Suprapubic skin (tissue), 4 donors: ENCODE data around the gene SPECC1L. TPM values are rescaled to one million over a fixed set of nuclear protein-coding genes. Genes with fewer than 3 reads are reported as not detected.

Experiments
- DNase-seq, 2 donors: peaks; one replicate each; pipeline ENCODE4 v3.0.0-alpha.2; 2019; ENCODE audit warnings: low spot score in 2 of 2
- H3K27ac ChIP-seq: fragments of 200-600 bp; sonication (generic); one replicate; pipeline ENCODE4 v1.5.1; 2019
- H3K27me3 ChIP-seq: fragments of 200-600 bp; sonication (generic); one replicate; pipeline ENCODE4 v1.5.1; 2019
- H3K36me3 ChIP-seq: fragments of 200-600 bp; sonication (generic); one replicate; pipeline ENCODE4 v1.5.1; 2019
- H3K4me1 ChIP-seq: fragments of 200-600 bp; sonication (generic); one replicate; pipeline ENCODE4 v1.5.1; 2019
- H3K4me3 ChIP-seq: fragments of 200-600 bp; sonication (generic); one replicate; pipeline ENCODE4 v1.5.1; 2019; ENCODE audit warnings: mild to moderate bottlenecking
- H3K9me3 ChIP-seq: fragments of 200-600 bp; sonication (generic); one replicate; pipeline ENCODE4 v1.5.1; 2019
- EP300 ChIP-seq: sonication (generic); formaldehyde crosslinking; IDR thresholded peaks from one replicate; pipeline ENCODE4 v1.6.1; 2017; ENCODE audit warnings: antibody characterized with exemption
- POLR2A ChIP-seq, 2 donors: fragments of 450-650 bp; IDR thresholded peaks; one replicate each; pipeline ENCODE4 v1.6.1; 2017; ENCODE audit warnings: antibody characterized with exemption in 2 of 2, mild to moderate bottlenecking in 2 of 2, moderate library complexity in 2 of 2
- POLR2AphosphoS5 ChIP-seq, 3 donors: sonication (generic); formaldehyde crosslinking; IDR thresholded peaks; one replicate each; pipeline ENCODE4 v1.6.1; 2017; ENCODE audit warnings: antibody characterized with exemption in 3 of 3
- WGBS: methylation state at CpG from one replicate; pipeline ENCODE4 v1.1.5; 2018; 5-methylcytosine and 5-hydroxymethylcytosine counted together
- total RNA-seq, 4 donors: library from RNA; depleted of rRNA; stranded (reverse); fragments of >200 nt; gene quantifications; one replicate each; pipeline ENCODE4 v1.1.0, GENCODE V29; 2016
- TF ChIP-seq, protein P1 (sequence below), 2 donors: fragments of 200-600 bp in 1 of 2; fragments of 450-650 bp in 1 of 2; sonication (generic) in 1 of 2; IDR thresholded peaks; one replicate each; pipeline ENCODE4 v1.5.1; 2016 to 2019; ENCODE audit warnings: antibody characterized with exemption in 2 of 2, mild to moderate bottlenecking in 1 of 2, moderate library complexity in 1 of 2

SPECC1L gene
- total RNA-seq, 4 donors from 2014 or later = 15.7 to 28.5 (median 21.4) TPM

DNA sequence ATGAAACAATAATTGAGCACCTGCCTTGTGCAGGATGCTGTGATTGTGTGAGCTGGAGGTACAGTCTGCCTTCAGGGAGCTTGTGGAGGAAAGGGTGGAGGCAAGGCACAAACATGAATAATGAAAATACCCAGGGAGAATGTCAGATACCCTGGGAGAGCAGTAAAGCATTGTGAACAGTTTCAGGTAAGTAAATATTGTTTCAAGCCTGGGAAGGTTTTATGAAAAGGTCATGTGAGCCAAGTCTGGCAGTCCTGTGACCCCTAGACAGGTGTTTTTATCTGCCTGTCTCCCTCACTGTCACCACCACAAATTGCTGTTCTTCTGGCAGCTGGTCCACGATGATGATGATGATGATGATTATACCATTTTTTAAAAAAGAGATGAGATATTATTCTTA, 32.0 kb downstream of the SPECC1L start:
- Histone ChIP-seq H3K4me1 (peaks cover 43% of the 10 kb centered on the region), H3K4me3 (no peak overlapping the region), H3K9me3 (no peaks in the 10 kb centered on the region), H3K36me3 (peaks cover 5% of the 10 kb centered on the region), H3K27ac (peak overlapping the region; percentile 79), H3K27me3 (no peaks in the 10 kb centered on the region)
- WGBS = 70% methylated on average over 1 of the region's 1 CpG
- no peak for TF ChIP-seq EP300
- TF ChIP-seq, protein P1, sequence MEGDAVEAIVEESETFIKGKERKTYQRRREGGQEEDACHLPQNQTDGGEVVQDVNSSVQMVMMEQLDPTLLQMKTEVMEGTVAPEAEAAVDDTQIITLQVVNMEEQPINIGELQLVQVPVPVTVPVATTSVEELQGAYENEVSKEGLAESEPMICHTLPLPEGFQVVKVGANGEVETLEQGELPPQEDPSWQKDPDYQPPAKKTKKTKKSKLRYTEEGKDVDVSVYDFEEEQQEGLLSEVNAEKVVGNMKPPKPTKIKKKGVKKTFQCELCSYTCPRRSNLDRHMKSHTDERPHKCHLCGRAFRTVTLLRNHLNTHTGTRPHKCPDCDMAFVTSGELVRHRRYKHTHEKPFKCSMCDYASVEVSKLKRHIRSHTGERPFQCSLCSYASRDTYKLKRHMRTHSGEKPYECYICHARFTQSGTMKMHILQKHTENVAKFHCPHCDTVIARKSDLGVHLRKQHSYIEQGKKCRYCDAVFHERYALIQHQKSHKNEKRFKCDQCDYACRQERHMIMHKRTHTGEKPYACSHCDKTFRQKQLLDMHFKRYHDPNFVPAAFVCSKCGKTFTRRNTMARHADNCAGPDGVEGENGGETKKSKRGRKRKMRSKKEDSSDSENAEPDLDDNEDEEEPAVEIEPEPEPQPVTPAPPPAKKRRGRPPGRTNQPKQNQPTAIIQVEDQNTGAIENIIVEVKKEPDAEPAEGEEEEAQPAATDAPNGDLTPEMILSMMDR (IDR thresholded peaks at IDR 0.05) = no peak
- no peak for TF ChIP-seq POLR2A (IDR thresholded peaks at IDR 0.05)
- TF ChIP-seq POLR2AphosphoS5 (IDR thresholded peaks at IDR 0.05) = no peak
- DNase-seq = no peak

DNA sequence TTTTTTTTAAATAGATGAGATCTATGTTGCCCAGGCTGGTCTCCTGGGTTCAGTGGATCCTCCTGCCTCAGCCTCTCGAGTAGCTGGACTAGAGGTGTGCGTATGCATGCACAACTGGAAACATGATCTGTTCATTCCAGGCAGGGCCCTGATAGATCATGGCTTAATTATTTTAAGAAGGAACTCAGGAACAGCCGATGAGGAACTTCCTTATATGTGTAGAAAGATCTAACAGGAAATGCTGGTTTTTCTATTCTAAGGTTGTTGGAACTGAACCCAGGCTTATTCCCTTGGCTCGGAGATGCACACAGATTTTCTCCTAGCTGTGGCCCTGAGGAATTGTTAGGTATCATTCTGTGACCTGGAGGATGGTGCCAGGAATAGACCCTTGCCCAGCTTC, 32.4 kb downstream of the SPECC1L start:
- H3K4me1 ChIP-seq = peaks cover 43% of the 10 kb centered on the region
- H3K9me3 ChIP-seq = no peaks in the 10 kb centered on the region
- no peaks in the 10 kb centered on the region for H3K27me3 ChIP-seq
- TF ChIP-seq, protein P1 (IDR thresholded peaks at IDR 0.05) = no peak
- TF ChIP-seq EP300 = no peak
- TF ChIP-seq POLR2AphosphoS5 (IDR thresholded peaks at IDR 0.05) = no peak
- no peak for TF ChIP-seq POLR2A (IDR thresholded peaks at IDR 0.05)
- no peak for DNase-seq
- WGBS = 37% methylated on average over 4 of the region's 4 CpGs
- peak overlapping the region; percentile 79 for H3K27ac ChIP-seq
- no peak overlapping the region for H3K4me3 ChIP-seq
- peaks cover 5% of the 10 kb centered on the region for H3K36me3 ChIP-seq

DNA sequence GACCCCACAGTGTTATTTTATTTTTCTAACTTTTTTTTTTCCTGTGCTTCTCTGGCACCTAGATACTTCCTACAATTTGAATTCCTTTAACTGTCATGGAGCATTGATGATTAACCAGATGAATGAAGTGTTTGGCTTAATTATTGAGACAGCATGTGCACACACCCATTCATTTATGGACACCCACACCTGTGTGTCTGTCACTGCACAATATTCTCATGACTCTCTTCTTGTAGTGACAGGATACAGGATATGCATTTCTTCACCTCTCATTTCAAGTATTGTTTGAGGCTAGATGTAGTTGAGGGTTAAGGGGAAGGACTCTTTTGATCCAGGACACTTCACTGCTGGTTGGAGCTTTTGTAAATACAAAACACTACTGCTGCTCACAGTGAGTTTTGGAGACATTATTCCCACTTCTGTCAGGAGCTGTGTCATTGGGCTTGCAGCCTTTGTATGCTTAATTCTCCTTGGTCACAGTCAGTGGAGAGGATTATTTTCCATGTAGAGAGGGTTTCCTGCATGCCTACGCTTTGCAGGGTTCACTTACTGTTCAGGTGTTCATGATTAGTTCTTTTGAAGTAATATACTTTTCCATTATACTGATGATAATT, 33.5 kb downstream of the SPECC1L start:
- WGBS = 96% methylated on average over 1 of the region's 1 CpG
- no peak for TF ChIP-seq POLR2AphosphoS5 (IDR thresholded peaks at IDR 0.05)
- TF ChIP-seq, protein P1 (IDR thresholded peaks at IDR 0.05) = no peak
- no peak for TF ChIP-seq EP300
- TF ChIP-seq POLR2A (IDR thresholded peaks at IDR 0.05) = no peak
- Histone ChIP-seq H3K4me1 (peaks cover 43% of the 10 kb centered on the region), H3K27ac (peak overlapping the region; percentile 79), H3K27me3 (no peaks in the 10 kb centered on the region), H3K36me3 (peaks cover 5% of the 10 kb centered on the region), H3K4me3 (no peak overlapping the region), H3K9me3 (no peaks in the 10 kb centered on the region)
- DNase-seq = no peak

DNA sequence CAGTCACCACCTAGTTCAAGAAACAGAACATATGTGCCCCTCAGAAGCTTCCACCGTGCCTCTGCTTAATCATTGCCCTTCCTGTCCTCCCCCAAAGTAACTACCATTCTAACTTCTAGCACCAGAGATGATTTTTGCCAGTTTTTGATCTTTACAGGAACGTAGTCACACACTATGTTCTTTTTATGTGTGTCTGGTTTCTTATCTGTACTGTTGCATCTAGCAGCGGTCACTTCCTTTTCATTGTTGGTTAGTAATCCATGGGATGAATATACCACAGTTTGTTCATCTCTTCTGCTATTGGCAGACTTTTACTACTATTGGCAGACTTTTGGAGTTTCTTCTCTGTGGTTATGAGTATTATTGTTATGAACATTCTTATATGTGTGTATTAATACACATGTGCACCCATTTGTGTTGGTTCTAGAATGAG, 34.6 kb downstream of the SPECC1L start:
- H3K4me3 ChIP-seq = no peak overlapping the region
- peaks cover 6% of the 10 kb centered on the region for H3K36me3 ChIP-seq
- peaks cover 43% of the 10 kb centered on the region for H3K4me1 ChIP-seq
- DNase-seq = no peak
- peak overlapping the region; percentile 79 for H3K27ac ChIP-seq
- TF ChIP-seq POLR2AphosphoS5 (IDR thresholded peaks at IDR 0.05) (no peak), POLR2A (IDR thresholded peaks at IDR 0.05) (no peak), EP300 (no peak)
- TF ChIP-seq, protein P1 (IDR thresholded peaks at IDR 0.05) = no peak
- no peaks in the 10 kb centered on the region for H3K9me3 ChIP-seq
- no peaks in the 10 kb centered on the region for H3K27me3 ChIP-seq
- WGBS = 67% methylated on average over 3 of the region's 3 CpGs

DNA sequence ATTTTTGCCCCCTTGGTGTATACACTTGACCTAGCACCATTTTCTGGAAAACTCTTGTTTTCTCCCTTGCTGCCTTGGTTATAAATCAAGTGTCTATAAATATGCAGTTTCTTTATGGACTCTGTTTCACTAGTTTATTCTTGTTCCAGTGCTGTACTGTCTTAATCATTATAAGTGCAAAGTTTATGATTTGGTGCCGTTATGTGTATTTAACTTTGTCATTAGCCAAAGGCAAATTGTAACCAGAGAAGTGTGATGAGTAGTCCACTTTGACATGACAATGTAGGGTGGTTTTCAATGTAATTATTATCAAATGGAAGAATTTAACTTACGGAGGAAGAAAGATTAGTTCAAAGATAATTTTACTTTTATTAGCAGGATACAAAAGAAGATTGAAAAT, 40.3 kb downstream of the SPECC1L start:
- TF ChIP-seq POLR2A (IDR thresholded peaks at IDR 0.05) (no peak), EP300 (no peak), POLR2AphosphoS5 (IDR thresholded peaks at IDR 0.05) (no peak)
- TF ChIP-seq, protein P1 (IDR thresholded peaks at IDR 0.05) = no peak
- Histone ChIP-seq H3K9me3 (no peaks in the 10 kb centered on the region), H3K4me1 (no peaks in the 10 kb centered on the region), H3K36me3 (peaks cover 30% of the 10 kb centered on the region), H3K4me3 (no peak overlapping the region), H3K27me3 (no peaks in the 10 kb centered on the region), H3K27ac (no peak overlapping the region)
- no peak for DNase-seq
- 87% methylated on average over 2 of the region's 2 CpGs for WGBS
